Stimulated activated CD8-positive, alpha-beta memory T cell treated with anti-CD3 and anti-CD28 coated beads, Interleukin-4, amount 100 ng/mL, for 4 hours (primary cell): ENCODE measurements around the gene PLEKHS1.
"Not testable (repeated sequence)": the region's sequence is repeated elsewhere in the genome, so short reads cannot be mapped to it uniquely, and the experiment has no call there.

Source experiments
- DNase-seq, 2 donors: peaks; one replicate each; pipeline ENCODE4 v3.0.0-alpha.2; 2020; ENCODE audit warnings: low read depth in 2 of 2, low spot score in 1 of 2

The PLEKHS1 gene

DNA sequence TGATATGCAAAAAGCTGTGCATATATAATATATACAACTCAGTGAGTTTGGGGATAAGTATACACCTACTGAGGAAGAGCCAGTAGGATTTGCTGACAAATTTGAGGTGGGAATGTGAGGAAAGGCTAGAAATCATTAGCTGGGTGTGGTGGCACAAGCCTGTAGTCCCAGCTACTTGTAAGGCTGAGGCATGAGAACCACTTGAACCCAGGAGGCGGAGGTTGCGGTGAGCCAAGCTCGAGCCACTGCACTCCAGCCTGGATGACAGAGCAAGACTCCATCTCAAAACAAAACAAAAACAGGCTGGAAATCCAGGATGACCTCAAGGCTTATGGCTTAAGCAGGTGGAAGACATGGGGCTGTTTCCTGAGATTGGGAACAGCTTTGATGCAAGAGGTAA is 10.6 kb upstream of the PLEKHS1 start:
- no peak for DNase-seq

DNA sequence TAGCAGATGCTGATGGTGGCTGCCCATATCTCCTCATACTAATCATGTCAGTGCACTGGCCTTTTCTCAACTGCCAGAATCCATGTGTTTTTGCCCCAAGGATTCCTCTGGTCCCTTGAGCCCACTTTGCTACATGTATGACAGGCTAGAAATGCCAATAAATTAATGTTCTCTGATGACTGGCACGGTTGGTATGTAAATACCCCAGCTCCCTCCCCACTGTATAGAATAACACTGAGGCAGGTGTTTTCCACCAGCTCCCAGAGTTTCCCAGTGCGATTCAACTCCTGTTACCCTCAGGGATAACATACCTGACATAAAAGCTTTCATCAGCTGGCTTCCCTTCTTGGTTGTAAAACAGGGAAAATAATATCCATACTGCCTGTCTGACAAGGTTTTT is 9.0 kb upstream of the PLEKHS1 start:
- DNase-seq: no peak

DNA sequence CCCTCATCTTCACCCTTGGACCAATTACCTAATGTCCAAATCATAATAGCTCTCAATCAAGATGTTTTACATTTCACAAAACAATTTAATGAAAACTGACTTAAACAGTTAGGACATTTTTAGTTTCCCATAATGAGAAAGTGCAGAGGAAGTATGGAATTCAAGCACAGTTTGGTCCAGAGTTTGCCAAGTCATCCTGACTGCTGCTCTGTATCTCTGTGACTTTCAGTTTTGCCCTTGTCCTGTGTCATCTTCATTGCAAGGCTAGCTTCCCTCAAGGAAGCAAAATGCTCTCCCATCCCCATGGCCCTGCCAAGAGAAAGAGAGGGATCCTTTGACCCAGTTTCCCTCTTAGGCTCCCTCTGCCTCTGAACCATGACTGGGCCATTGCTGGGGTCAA is 7.9 kb upstream of the PLEKHS1 start:
- DNase-seq: no peak

DNA sequence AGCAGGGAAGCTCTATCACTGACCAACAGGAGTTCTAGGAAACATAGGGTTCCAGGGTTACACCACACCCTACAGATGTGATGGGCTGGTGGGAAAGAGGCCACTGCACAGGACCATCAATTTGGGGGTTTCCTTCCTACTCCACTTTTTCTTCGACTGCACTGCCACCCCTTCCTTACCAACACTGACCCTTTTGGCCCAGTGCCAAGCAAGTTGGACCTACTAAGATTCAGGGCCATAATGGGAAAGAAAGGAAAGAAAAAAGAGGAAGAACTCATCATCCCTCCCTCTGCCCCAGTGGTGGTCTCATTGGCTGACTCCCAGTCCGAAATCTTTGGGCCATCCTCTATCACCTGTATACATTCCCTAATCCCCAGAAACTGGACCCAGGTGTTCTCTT is 6.1 kb upstream of the PLEKHS1 start:
- no peak for DNase-seq

DNA sequence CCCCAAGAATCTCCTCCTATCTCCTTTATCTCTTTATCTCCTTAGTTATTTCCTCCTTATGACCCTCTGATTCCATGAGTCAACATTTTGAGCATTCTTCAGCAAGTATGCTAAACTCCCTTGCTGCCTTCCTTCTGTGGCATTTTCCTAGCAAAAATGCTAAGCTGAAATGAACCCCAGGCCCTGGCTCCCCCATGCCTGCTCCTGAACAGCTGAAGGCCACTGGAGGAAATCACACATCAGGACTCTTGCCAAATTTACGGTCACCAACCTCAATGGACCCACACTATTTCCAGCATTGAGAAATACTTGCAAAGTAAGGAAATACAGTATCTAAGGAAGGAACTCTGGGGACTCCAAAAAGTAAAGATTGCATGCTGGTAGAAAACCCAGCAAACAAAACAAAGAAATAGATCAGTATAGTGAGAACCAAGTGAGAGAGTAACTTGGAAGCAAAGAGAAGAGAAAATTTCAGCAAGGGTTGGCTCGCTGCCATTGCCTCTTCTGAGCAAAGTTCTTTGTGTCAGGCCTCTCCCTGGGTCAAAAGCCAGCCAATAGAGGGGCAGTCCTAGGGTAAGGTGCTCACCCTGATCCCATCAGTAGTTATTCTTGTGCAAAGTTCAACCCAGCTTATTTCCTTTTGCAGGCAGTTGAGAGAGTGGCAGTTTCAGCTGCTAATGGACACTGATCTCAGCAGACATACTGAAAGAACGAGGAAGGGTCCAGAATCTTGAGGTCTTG is 5.1 kb upstream of the PLEKHS1 start:
- no peak for DNase-seq

DNA sequence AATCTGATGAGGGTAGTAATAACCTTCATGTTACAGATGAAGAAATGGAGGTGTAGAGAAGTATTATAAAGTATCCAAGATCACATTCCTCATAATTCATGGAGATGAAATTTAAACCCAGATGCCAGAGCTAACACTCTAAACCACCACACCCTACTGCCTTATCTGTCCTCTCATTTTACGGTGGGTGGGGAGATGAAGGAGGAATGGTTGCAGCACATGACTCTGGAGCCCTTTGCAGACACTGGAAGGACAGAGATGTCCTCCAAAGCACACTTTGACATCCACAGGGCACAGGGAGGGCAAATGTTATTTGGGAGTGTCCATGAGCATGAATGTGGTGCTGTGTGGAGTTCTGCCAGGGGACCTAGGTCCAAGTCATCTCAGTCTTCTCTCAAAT is 1.1 kb downstream of the PLEKHS1 start:
- DNase-seq: no peak

DNA sequence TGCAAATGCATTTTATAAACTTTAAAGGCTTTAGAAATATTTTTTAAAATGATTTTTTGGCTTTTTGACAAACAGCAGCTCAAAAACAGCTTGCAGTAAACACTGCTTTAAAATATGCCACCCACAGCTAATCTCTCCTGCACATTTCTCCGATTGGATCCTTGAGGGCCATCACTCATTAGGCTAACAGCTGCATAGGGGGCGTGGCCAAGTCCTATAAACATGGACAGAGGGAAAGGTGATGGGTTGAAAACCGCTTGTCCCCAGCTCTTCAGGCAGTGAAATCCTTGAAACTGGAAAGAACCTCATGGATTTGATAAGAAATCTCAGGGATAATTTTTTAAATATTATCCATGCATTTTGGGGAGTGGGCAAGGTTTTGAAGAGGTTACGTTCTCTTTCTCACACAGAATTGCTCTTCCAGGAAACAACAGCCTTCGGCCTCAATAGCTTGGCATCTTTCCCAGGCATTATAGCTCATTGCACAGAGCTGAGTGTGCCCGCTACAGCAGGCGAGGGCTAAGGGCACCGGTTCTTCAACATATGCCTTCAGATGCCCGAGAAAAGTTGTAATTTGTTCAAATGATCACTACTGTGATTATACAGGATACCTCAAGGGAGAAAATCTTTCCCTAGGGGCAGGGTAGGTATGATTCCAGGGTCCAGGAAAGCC is 1.7 kb downstream of the PLEKHS1 start:
- DNase-seq: no peak

DNA sequence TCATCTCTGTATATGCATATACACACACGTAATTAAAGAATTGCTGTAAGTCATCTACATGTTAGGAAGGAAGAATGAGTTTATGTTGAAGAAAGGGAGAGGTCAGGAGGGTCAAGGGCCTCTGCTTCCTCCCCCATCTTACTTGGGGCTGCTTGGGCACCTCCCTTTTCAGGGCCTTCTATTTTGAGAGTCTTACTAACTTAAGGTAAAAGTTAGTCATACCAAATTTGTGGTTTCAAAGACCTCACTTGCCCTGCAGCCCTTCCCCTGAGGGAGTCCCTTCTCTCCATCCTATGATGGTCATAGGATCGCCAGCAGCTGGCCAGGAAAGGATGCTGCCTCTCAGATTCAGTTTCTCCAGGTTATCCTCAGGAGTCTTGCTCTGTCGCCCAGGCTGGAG is 2.6 kb downstream of the PLEKHS1 start:
- no peak for DNase-seq

DNA sequence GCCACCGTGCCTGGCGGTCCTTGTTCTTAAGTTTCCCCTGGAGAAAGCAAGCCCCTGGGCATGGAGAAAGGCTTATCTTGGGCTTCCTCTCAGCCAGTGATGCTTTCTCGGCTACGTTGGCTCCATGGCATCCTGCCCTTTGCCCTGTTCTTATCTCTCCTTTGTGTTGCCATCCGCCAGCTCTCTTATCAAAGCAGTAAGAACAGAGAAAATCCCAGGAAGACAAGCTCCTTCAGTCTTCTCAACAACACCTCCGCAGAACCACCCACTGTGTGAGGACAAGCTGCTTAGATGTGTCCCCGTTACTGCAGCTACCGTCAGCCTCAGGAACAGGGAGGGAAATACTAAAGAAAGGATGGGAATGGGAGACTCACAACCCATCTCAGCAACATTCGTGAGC is 3.3 kb downstream of the PLEKHS1 start:
- DNase-seq: no peak

DNA sequence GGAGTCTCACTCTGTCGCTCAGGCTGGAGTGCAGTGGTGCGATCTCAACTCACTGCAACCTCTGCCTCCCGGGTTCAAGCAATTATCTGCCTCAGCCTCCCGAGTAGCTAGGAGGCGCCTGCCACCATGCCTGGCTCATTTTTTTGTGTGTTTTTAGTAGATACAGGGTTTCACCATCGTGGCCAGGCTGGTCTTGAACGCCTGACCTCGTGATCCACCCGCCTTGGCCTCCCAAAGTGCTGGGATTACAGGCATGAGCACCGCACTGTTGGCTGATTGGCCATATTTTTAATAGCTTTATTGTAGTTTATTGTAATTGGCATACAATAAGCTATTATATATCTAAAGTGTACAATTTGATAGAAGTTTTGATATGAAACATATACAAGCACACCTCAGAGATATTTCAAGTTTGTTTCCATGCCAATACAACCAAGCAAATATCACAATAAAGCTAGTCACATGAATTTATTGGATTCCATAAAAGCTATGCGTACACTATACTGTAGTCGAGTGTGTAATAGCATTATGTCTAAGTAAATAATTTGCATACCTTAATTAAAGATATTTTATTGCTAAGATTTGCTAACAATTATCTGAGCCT is 5.6 kb downstream of the PLEKHS1 start:
- DNase-seq: no peak

DNA sequence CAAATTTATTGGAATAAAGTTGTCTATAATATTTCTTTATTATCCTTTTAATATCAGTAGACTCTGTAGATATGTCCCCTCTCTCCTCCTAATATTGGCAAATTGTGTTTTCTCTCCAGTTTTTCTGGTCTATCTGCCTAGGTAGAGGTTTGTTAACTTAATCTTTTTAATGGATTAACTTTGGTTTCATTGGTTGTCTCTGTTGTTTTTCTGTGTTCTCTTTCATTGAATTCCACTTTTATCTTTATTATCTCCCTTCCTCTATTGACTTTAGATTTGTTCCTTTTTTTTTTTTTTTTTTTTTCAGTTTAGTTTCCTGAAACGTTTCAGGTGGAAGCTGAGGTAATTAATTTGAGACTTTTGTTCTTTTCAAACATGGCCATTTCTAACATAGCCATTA is 10.6 kb downstream of the PLEKHS1 start:
- DNase-seq: no peak

DNA sequence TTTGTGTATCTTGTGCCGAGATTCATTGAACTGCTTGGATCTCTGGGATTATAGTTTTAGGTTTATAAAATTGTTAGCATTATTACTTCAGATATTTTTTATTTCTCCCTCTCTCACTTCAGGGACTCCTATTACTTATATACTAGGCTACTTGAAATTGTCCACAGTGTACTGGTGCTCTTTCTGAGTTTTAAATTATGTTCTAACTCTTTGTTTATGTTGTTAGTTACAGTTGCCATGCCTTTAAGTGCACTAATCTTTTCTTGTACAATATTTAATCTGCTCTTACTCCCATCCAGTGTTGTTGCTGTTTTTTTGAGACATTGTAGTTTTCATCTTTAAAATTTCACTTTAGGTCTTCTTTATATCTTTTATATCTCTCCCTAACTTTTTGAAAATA is 13.1 kb downstream of the PLEKHS1 start:
- DNase-seq: no peak

DNA sequence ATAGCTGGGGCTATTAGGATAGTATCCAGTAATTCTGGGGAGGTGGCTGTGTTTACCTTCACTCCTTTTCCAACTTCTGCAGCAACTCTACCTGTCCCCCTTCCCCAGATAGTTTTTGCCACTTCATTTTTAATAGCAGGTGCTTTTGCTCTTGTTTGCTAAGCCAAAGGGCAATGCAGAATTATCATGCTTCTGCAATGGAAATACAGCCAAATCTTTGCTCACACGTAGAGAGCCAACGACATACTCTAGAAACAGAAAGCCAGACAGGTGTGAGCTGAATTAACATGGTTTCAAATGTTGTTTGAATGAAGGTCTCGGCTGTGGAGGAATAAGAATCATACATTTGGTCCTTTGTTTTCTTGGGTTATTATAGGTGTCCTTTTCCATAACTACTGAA is 14.4 kb downstream of the PLEKHS1 start:
- no peak for DNase-seq

DNA sequence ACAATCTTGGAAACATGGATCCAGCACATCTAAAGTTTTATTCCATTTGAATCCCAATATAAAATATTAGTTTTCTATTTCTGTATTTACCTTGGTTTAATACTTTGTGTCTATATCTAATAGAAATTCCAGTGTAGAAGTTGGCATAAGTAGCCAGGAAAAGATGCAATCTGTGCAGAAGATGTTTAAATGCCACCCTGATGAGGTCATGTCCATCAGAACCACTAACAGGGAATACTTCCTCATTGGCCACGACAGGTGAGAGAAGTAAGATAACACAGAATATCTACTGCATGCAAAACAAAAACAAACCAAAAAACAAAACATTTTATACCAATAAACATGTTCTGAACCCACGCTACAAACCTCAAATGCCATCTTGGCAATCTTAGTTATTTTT is 15.7 kb downstream of the PLEKHS1 start:
- no peak for DNase-seq

DNA sequence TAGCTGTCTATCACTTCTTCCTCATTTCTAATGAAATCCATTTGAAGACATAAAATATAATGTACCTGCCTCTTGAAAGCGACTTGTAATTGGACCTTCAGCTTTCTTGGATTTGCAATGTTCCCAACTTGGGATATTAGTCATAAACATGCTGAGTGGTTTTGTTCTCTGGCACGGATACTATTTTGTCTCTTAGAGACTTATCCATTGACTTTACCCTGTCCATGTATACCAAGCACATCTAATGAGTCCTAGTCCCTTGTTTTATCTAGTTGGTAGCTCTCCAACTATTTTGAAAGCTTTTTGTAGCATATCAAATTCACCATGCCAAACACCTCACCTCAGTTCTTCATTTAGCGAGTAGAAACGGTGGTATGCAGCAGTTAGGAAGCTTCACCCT is 18.9 kb downstream of the PLEKHS1 start:
- DNase-seq: no peak

DNA sequence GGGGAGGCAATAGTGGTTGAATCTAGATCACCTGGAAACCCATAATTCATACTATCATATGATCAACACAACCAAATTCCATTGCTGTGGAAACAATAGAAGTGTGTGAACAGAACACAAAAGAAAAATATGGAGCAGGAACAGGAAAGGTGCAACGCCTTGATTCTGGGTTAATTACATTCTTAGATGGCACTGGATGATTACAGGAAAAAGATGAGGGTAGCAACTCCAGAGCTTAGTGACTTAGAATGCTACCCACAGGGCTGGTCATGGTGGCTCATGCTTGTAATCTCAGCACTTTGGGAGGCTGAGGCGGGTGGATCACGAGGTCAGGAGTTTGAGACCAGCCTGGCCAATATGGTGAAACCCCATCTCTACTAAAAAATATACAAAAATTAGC is 19.6 kb downstream of the PLEKHS1 start:
- DNase-seq: not testable (repeated sequence)

DNA sequence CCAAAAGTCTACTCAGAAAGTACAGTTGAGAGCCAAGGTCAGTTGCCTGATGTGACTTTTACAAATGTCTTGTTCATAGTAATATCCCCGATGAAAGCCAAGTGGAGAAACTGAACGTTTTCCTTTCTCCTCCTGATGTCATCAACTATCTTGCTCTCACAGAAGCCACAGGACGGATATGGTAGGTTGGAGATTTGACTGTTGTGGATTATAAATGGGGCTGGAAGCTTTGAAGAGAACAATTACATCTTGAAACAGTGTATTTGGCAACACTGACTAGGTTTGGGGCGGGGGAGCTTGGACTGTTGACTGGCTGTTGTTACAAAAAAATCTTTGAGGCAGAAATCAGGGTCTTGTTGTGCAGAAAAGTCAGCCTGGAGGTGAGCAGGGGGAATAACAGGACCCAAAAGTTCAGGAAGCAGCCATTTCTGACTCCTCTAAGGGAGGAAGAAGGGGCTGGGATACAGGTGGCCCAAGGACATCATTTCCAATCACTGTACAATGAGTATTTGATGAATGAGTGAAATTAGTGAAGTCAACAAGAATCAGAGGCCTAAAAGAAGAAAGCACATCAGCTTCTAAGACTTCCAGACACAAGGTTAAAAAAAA is 24.3 kb downstream of the PLEKHS1 start:
- no peak for DNase-seq

DNA sequence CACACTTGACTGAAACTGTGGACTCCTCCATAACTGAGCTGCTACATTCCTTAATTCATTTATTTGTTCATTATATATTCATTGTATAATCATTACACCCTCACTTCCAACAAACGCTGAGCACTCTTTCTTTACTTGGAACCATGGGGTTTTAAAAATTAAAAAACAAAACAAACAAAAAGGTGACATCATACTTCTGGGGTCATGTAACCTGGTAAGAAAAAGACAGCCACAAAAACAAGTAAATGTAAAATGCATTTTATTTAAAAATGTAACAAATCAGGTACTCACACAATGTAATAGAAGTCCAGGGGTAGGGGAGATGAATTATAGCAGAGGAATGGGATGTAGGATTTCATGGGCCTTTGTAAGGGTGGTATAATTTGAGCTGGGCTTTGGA is 25.1 kb downstream of the PLEKHS1 start:
- DNase-seq: no peak

DNA sequence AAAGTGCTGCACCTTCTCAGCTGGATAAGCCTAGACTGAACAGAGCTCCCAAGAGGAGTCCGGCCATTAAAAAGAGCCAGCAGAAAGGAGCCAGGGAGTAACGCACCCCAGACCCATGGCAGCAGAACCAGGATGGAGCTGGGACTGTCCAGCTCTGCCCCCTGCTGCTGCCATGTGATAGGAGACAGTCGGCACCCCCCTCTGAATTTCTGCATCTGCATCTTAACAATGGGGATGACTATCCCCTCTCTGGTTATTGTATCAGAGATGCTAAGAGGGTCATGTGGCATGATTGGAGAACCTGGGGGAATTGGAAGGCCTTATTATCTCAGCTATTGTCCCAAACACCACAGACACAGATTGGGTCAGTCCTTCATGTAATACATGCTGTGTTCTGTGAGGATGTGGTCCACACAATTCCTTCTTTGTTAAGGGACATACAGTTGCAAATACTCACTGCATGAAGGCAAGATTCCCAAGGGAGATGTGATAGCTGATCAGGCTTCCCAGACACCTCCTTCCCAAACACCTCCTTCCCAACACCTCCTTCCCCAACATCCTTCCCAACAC is 29.3 kb downstream of the PLEKHS1 start:
- no peak for DNase-seq

DNA sequence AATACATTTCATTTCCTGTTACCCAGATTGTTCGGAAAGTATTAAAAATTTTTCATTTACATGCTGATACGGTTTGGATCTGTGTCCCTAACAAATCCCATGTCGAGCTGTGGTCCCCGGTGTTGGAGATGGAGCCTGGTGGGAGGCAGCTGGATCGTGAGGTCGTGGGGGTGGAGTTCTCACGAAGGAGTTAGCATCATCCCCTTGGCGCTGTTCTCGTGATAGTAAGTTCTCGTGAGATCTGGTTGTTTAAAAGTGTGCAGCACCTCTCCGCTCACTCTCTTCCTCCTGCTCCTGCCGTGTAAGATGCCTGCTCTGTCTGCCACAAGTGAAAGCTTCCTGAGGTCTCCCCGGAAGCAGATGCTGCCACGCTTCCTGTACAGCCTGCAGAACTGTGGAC is 30.9 kb downstream of the PLEKHS1 start:
- no peak for DNase-seq

DNA sequence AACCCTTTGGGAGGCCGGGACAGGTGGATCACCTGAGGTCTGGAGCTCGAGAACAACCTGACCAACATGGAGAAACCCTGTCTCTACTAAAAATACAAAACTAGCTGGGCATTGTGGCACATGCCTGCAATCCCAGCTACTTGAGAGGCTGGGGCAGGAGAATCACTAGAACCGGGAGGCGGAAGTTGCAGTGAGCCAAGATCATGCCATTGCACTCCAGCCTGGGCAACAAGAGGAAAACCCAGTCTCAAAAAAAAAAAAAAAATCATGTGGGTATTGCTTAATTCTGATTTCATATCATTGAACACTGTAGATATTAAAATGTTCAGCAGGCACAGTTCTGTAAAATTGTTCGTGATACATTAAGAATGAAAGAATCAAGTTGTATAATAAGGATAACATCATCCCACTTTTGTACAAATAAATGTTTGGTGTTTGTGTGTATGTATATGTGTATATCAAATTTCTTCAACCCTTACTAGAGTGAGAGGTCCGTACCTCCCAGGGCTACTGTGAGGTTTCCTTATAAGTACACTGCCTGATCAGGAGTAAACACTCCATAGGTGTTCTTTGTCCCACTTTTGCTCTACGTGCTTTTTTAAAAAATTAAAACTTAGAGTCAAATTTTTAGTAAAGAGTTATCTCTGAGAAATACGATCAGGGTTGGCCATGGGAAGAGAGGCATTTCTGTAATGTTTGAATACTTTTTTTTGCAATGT is 31.7 kb downstream of the PLEKHS1 start:
- no peak for DNase-seq
